IPS DF 19.7 (cell line): ENCODE measurements around the gene PGA5.
"Not testable (repeated sequence)": the region's sequence is repeated elsewhere in the genome, so short reads cannot be mapped to it uniquely, and the experiment has no call there.

Experiments used
- DNase-seq: peaks from one replicate; pipeline ENCODE4 v3.0.0-alpha.2; 2013; ENCODE audit warnings: low read depth, low spot score

PGA5 gene

DNA sequence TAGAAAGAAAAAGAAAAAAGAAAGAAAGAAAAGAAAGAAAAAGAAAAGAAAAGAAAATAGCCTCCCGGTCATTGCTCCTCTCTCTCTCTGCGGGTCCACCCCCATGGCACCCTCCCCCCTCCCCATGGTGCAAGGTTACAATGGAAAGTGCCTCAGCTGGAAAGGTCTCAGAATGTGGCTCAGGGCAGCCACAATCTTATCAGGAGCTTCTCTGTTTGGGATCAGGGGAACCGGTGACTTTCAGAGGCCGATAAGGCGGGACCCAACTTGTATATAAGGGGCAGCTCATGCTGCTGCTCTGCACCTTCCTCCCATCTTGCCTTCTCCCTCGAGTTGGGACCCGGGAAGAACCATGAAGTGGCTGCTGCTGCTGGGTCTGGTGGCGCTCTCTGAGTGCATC lies at the start of gene PGA5:
TSS of gene PGA5 (plus strand) at position 301 of the 400 bp plus-strand sequence. CDS start at position 353, 52 bp downstream.
- not testable (repeated sequence) for DNase-seq

DNA sequence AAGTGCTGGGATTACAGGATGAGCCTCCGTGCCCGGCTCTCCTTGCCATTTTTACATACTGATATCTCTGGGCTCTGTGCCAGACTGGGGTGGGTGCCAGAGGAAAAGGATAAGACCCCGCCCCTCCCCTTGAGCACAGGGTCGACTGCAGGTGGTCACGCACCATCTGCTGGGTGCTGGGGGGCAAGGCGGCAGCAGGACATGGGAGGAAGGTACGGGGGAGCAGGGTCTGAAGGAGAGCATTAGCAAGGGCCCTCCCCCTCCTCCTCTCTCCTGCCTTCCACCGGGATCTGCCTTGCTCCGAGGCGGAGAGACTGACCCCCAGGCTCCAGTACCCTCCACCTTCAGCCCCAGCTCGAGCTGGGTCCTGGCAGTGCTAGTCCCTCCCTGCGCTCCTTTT lies 47.4 kb upstream of the PGA5 start:
- DNase-seq: no peak

- DNase-seq: no peak
Measured at GRCh38 chr11:61194169-61194671, 46.8 kb upstream of the PGA5 start.

GRCh38 chr11:61194981-61195695 lies 45.8 kb upstream of the PGA5 start:
- DNase-seq: no peak

- DNase-seq: no peak
Measured at GRCh38 chr11:61195719-61196118, 45.3 kb upstream of the PGA5 start.

DNA sequence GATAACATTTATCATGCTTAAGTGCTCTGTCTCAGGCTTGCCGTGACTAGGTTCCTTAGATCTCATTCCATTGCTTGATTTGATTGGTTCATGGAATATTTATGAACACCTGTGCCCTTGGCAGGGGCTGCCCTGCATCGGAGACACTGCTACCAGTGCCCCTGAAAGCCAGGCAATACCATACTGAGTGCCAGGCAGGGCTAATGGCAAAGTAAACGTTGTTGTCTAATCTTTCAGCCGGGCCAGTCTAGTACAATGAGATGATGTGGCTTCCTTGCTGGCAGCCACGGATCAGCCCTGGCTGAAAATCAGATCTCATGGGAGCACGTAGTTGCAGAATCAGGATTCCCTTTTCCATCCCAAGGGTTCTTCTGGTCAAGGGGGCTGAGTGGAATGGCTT lies 42.6 kb upstream of the PGA5 start:
- DNase-seq: no peak

- no peak for DNase-seq
Measured at GRCh38 chr11:61198948-61199523, 41.9 kb upstream of the PGA5 start.

GRCh38 chr11:61201476-61201875 lies 39.5 kb upstream of the PGA5 start:
- no peak for DNase-seq

DNA sequence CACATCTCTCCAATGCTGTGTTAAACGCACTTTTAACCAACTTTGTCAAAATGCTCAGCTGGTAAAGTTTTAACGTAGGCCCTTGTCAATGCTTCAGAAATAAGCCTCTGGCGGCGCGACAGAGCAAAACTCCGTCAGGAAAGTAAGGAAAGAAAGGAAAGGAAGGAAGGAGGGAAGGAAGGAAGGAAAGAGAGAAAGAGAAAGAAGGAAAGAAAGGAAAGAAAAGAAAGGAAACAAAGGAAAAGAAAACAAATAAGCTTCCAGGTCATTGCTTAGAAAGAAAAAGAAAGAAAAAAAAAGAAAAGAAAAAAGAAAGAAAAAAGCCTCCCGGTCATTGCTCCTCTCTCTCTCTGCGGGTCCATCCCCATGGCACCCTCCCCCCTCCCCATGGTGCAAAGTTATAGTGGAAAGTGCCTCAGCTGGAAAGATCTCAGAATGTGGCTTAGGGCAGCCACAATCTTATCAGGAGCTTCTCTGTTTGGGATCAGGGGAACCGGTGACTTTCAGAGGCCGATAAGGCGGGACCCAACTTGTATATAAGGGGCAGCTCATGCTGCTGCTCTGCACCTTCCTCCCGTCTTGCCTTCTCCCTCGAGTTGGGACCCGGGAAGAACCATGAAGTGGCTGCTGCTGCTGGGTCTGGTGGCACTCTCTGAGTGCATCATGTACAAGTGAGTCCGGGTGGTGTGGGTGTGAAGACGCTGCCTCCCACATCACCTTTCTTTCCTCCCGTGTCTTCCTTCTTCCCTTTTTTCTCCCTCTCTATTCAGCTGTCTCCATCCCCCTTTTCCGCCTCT lies 37.8 kb upstream of the PGA5 start, which contains the start of gene PGA3:
TSS of gene PGA3 (plus strand) at position 566 of the 797 bp plus-strand sequence. CDS start at position 616, 50 bp downstream.
- DNase-seq: not testable (repeated sequence)

- not testable (repeated sequence) for DNase-seq
Measured at GRCh38 chr11:61203873-61204272, 37.1 kb upstream of the PGA5 start.

- DNase-seq: not testable (repeated sequence)
Measured at GRCh38 chr11:61204502-61205059, 36.4 kb upstream of the PGA5 start.

DNA sequence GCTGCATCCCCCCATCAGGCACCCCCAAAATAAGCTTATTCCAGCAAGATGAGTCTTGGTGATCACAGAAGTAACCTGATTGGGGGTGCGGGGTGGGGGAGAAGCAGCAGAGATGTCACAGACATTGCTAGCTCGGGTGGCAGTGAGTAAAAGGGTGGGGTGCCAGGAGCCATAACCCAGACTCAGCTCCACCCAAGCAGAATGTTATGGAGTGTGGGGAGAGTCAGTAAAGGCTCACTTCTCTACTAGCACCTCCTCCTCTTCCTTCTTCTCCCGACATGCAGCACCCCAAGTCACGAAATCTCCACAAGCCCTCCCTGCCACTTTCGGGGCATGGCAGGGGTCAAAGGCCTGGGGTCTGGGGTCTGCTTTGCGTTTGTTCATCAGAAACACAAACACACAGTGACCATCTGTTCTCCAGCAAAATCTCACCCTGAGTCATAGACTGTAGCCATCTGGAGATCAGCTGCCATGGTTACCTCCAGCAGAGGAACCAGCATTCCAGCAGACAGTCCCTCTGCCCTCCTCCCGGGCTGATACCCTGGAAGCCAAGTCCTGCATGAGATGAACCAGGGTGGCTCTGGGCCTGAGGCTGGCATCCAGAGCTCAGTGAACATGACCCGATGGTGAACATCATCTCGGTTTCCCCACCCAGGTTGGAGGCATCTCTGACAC lies 33.2 kb upstream of the PGA5 start:
- not testable (repeated sequence) for DNase-seq

- DNase-seq: not testable (repeated sequence)
Measured at GRCh38 chr11:61210629-61211028, 30.3 kb upstream of the PGA5 start.

GRCh38 chr11:61211327-61211952 lies 29.5 kb upstream of the PGA5 start:
- DNase-seq: not testable (repeated sequence)

DNA sequence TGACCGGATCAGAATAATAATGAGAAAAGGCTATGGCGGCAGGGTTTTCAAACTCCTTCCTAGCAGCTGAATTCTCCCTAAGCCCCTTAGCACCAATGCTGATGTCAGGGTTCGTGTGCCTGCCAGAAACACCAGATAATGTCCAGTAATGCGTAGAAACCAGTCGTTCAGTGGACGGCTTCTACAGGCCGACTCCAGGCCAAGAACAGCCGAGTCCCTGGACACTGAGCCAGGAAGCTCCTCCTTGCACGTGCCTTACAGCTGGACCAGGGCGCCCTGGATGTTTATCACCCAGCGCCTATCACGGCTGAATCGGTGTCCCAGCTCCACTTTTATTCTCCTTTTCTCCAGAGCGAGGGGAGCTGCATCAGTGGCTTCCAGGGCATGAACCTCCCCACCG lies 28.8 kb upstream of the PGA5 start:
- DNase-seq: not testable (repeated sequence)

DNA sequence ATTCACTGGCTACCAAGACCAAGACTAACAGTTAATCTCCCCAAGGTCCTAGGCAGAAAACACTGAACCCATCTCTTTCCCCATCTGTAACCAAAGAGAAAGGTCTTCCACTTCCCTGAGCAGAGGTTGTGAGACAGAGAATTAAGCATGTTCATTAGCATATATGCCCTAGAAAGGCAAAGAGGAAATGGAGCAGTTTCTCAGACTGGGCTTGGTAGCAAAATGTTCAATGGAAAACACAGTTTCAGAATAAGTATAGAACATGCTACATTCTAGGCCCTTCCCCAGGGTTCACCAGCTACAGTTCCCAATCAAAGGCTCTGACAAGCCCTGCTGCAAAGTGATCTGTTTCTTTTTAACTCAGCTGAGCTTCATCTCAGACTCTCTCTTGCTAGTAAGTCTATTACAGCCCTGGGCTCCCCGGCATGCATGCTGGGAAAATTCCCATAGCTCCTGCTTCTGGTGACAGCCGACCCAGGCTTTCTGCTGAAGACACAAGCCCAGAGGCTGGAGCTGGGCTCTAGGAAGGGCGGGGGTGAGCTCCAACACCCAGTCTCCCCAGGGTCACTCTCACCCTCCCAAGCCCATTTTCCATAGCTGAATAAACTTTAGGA lies 27.2 kb upstream of the PGA5 start:
- DNase-seq: not testable (repeated sequence)

DNA sequence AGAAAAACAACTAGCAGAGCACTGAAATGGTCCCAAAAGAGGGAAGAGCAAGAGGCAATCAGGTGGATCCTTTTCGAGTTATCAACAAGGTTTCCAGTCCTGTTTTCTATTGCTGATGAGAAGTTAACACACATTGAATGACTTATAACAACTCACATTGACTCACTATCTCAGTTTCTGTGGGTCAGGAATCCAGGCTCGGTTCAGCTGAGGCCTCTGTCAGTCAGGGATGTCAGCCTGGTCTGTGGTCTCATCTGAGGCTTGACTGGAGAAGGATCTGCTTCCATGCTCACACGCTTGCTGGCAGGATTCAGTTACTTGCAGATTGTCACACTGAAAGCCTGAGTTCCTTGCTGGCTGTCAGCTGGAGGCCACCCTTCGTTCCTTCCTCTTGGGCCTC lies 22.7 kb upstream of the PGA5 start:
- DNase-seq: not testable (repeated sequence)

DNA sequence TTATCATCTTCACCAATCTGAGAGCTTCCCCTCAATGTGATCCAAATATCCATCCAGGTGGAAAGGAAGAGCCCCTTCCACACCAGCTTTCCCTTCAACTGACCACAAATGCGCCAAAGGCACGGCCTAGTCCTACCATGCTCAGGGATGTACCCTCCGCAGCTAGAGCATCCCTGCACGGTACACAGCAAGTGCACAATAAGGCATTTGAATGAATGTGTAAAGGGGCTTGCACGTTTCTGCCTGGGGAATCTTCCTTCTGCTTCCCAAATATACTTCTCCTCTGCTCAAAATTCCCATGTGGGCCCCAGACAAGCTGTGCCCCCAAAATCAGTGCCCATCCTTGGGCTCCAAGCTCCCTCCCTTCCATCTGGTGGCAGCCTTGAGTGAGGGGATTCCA lies 22.0 kb upstream of the PGA5 start:
- not testable (repeated sequence) for DNase-seq

- not testable (repeated sequence) for DNase-seq
Measured at GRCh38 chr11:61222047-61222446, 18.9 kb upstream of the PGA5 start, which contains the start of gene PGA4. Gene PGA4, plus strand, starts transcription at chr11:61222347. Its CDS starts 54 bp downstream, at chr11:61222401.

- DNase-seq: not testable (repeated sequence)
Measured at GRCh38 chr11:61222692-61223091, 18.3 kb upstream of the PGA5 start.
